ENCODE results near the gene FAM229B. TPM values are rescaled to one million over a fixed set of nuclear protein-coding genes. Genes with fewer than 3 reads are reported as not detected.

The FAM229B gene
- total and polyA plus RNA-seq, 2 of the 8 experiments (the other 6 are each of a cell fraction or from before 2014, with no cell fraction given) = 10.0 to 10.4 TPM

DNA sequence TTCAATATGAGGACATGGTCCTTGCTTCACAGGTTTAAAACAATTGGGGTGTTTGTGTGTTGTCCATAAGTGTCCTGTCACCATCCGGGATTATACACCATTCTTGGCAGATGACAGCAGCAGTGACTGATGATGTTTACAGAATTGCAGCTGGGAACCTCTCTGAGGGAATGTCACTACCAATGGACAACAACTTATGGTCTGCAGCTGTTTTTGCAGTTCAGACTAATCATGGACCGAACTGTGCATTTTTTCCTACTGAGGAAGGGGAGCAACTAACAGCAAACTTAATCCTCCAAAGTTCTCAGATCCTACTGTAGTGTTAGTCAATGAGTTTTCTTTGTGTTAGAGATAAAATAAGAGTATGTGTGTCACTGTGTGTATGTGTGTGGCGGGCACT is 26.0 kb downstream of the FAM229B start (continued):
- no peak for TF ChIP-seq JUN (IDR thresholded peaks at IDR 0.05; ENCODE audit: low read depth, low read length)
- TF ChIP-seq BRCA1 (IDR thresholded peaks at IDR 0.05; ENCODE audit: low read depth, low read length) = no peak
- TF ChIP-seq CBX5 (IDR thresholded peaks at IDR 0.05; ENCODE audit: low read depth, low read length) = no peak

Measured in H1 (cell line).